Measurements from ENCODE around the gene HOXA5. TPM values are rescaled to one million over a fixed set of nuclear protein-coding genes. Genes with fewer than 3 reads are reported as not detected.
A peak's percentile ranks its signal among the peaks of the same experiment; 100 is the strongest.

HOXA5 gene
- total RNA-seq, 1 donor from 2014 or later: 0.59 TPM

DNA sequence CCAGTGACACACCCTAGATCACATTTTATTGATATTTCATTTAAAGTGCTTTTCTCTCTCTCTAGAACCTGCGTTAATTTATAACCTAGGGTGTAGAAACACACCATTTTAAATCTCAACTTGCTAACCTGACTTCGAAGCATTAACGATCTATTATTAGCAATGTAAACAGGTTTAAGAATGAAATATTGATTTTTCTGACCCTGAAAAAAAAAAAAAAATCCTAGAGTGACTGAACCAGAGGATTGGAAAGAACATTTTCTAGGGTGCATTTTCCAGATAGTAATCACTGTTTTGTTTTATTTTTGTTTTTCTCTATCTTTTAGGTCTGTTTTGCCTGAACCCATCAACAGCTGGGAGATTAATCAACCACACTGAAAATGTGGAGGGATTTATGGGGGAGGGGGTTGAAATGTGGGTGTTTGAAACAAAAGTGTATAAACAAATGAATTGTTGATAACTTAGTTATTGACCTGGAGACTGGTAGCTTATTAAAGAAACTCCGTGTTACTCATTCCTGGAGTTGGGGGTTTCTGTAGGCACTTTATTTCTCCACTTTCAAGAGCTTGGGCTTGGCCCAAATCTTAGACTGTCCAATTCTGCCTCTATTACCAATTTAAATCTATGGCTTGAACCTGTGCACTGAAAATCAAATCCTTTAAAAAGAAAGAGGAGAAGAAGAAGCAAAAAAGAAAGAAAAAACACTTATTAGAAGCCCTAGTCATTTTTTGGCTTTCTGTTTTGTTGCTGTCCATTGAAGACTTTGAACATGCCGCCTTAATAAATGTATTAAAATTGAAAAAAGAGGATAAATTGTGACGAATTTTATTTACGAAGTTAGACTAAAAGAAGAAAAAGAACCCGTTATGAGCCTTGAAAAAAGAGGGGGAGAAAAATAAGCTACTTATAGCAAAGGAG lies 43.8 kb downstream of the HOXA5 start:
- Mint-ChIP-seq H3K27me3 (ENCODE audit: unreplicated experiment) (peaks cover 50% of the 10 kb centered on the region), H3K27ac (ENCODE audit: unreplicated experiment) (no peak overlapping the region), H3K4me1 (ENCODE audit: unreplicated experiment) (peaks cover 58% of the 10 kb centered on the region), H3K9me3 (ENCODE audit: unreplicated experiment) (no peaks in the 10 kb centered on the region), H3K4me3 (ENCODE audit: unreplicated experiment) (peak overlapping the region; percentile 88), H3K36me3 (ENCODE audit: low read depth, unreplicated experiment) (peaks cover 16% of the 10 kb centered on the region)
- no peak for TF ChIP-seq CTCF (IDR thresholded peaks at IDR 0.05; ENCODE audit: unreplicated experiment)
- DNase-seq (ENCODE audit: low spot score): no peak

DNA sequence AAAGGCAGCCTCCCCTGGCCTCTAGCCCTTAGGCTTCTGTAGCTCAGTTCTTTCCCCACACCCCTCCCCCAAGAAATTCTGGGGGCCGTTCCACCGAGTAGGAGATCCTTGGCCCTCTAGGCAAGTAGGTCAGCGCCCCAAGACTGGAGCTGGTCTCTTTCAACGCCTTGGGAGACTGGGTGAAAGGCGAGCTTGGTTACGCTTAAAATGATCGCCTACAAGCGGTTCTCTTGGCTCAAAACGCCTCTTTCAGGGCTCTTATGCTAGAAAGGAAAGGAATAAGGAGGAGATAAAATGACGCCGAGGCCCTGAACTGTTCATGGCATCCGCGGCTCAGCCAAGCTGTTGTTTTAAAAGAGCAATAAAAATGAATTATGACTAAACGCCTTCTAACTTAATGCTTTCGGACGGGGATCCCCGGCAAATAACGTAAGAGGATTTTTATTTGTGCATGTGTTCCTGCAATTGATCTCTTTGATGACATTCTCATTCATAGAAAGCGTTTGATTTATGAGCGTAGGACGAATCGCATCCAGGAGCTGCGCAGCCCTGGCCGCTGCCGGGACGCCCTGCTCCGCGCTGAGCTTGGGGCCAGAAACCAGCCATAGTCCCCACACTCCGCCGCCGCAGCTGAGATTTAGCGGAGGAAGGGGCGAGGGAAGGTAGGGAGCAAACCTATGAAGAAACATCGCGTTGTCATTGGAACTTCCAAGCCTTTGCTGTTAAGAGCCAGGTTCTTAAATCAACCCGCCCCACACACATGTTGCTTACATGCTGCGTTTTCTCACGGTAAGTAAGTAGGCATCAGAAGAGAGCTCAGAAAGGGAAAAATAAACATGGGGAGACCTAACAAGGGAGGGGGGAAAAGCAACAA lies 44.7 kb downstream of the HOXA5 start:
- H3K9me3 Mint-ChIP-seq (ENCODE audit: unreplicated experiment): no peaks in the 10 kb centered on the region
- TF ChIP-seq CTCF (IDR thresholded peaks at IDR 0.05; ENCODE audit: unreplicated experiment): no peak
- no peak for DNase-seq (ENCODE audit: low spot score)
- peaks cover 16% of the 10 kb centered on the region for H3K36me3 Mint-ChIP-seq (ENCODE audit: low read depth, unreplicated experiment)
- H3K4me3 Mint-ChIP-seq (ENCODE audit: unreplicated experiment): peak overlapping the region; percentile 88
- H3K4me1 Mint-ChIP-seq (ENCODE audit: unreplicated experiment): peaks cover 62% of the 10 kb centered on the region
- H3K27me3 Mint-ChIP-seq (ENCODE audit: unreplicated experiment): peaks cover 53% of the 10 kb centered on the region
- no peak overlapping the region for H3K27ac Mint-ChIP-seq (ENCODE audit: unreplicated experiment)

DNA sequence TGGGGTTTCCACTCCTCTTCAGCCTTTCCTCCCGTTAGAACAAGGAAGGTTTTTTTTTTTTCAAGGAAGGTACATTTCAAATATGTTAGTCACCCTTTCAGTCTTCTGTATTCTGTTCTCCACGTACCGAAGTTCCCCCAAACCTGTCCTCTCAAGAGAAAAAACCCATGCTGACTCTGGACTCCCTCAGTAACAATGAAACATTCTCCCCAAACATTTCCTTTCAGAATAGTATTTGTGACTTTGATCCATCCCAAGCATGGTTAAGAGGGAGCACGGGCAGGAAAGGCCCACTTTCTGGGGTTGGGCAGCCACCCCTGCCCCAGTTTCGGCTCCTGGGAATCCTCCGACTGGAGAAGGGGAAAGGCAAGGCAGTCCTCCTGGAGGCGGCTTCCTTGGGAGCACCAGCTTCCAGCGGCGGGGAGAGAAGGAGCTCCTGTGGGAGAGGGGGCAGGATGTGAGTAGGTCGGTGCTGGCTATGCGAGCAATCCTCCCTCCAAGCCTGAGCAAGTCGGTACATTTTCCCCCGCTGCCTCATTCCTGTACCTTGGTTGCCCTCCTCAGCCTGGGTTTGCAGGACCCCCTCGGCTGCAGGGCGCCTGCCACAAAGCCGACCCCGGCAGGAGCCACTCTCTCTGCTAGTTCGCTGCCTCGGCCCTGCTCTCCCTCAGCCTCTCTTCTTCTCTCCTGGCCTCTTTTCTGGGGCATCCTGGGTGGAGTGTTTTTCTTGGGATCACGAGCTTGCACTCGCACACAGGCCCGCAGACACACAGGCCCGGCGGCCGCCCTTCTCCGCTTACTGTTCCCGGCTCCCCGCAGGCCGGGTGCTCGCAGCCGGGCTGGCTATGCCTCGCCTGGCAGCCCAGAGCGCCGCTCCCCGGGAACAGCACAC lies 45.5 kb downstream of the HOXA5 start:
- Mint-ChIP-seq H3K27ac (ENCODE audit: unreplicated experiment) (peak overlapping the region; percentile 75), H3K4me1 (ENCODE audit: unreplicated experiment) (peaks cover 60% of the 10 kb centered on the region), H3K4me3 (ENCODE audit: unreplicated experiment) (peak overlapping the region; percentile 88), H3K9me3 (ENCODE audit: unreplicated experiment) (no peaks in the 10 kb centered on the region), H3K27me3 (ENCODE audit: unreplicated experiment) (peaks cover 55% of the 10 kb centered on the region), H3K36me3 (ENCODE audit: low read depth, unreplicated experiment) (peaks cover 16% of the 10 kb centered on the region)
- DNase-seq (ENCODE audit: low spot score): no peak
- TF ChIP-seq CTCF (IDR thresholded peaks at IDR 0.05; ENCODE audit: unreplicated experiment): no peak

DNA sequence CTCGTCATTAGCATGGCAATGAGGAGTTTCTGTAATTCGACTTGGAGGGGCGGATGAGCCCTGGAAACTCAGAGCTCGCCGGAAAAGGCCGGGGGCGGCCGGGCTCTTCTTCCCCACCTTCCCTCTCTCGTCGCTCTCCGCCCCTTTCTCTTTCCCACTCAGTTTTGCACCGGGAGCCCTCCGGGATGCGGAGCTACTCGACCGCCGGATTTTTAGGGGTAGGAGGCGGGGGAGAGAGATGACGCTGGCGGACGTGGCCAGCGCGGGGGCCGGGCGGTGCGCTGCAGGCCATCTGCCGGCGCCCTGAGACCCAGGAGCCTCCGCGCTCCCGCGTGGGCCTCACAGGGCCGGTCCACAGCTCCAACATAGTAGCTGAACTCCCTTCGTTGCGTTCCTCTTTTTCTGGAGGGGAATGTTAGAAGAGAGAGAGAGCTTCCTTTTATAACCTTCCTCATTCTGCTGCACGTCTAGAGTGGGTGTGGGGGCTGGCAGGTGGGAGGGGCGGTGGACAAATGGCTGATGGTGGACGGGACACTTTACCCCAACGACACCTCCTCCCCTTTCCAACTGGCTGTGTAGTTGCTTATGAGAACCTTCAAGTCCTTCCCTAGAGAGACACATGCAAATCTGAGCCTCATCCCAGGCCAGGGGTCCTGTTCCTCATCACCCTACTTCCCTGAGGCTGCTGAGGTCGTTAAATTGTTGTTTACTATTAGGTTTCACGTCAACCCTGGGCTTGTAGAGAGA lies 46.5 kb downstream of the HOXA5 start:
- TF ChIP-seq CTCF (IDR thresholded peaks at IDR 0.05; ENCODE audit: unreplicated experiment): no peak
- DNase-seq (ENCODE audit: low spot score): no peak
- H3K27ac Mint-ChIP-seq (ENCODE audit: unreplicated experiment): peak overlapping the region; percentile 48
- peaks cover 16% of the 10 kb centered on the region for H3K36me3 Mint-ChIP-seq (ENCODE audit: low read depth, unreplicated experiment)
- H3K4me3 Mint-ChIP-seq (ENCODE audit: unreplicated experiment): peak overlapping the region; percentile 88
- H3K4me1 Mint-ChIP-seq (ENCODE audit: unreplicated experiment): peaks cover 63% of the 10 kb centered on the region
- peaks cover 51% of the 10 kb centered on the region for H3K27me3 Mint-ChIP-seq (ENCODE audit: unreplicated experiment)
- no peaks in the 10 kb centered on the region for H3K9me3 Mint-ChIP-seq (ENCODE audit: unreplicated experiment)

All from endothelial cell (in vitro differentiated cells).